NCI-H2196 (cell line): ENCODE measurements around the gene NR2F1.

Source experiments
- DNase-seq: peaks from one replicate; lab custom pipeline; 2025; ENCODE audit not compliant: unreplicated experiment; lab: John Stamatoyannopoulos, UW

Gene NR2F1

GRCh38 chr5:93635991-93636390 lies 53.0 kb downstream of the NR2F1 start:
- DNase-seq: no peak

DNA sequence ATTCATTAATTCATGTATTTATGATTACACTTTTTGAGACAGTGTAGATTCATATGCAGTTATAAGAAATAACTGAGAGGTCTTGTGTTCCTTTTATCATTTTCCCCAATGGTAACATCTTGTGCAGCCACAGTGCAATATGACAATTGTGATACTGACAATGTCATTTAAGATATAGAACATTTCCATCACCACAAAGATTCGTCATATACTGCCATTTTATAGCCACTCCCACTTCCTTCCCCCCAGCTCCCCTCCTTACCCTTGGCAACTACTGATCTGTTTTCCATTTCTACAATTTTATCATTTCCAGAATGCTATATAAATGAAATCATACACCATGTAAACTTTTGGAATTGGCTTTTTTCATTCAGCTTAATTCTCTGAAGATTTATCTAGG lies 53.8 kb downstream of the NR2F1 start:
- DNase-seq: no peak

GRCh38 chr5:93637697-93638096 lies 54.7 kb downstream of the NR2F1 start:
- no peak for DNase-seq

GRCh38 chr5:93642526-93642925 lies 59.5 kb downstream of the NR2F1 start:
- no peak for DNase-seq
